HepG2 (cell line): ENCODE results near the gene TFDP1.

Experiments
- CBX5 ChIP-seq: sonication (generic); formaldehyde crosslinking; IDR thresholded peaks from 2 replicates; pipeline ENCODE4 v1.4.0; 2020; ENCODE audit warnings: missing genetic modification reagents, borderline replicate concordance
- GABPB1 ChIP-seq: IDR thresholded peaks from 2 replicates; pipeline ENCODE4 v1.6.1; 2016; ENCODE audit warnings: mild to moderate bottlenecking, missing genetic modification reagents, moderate library complexity, missing compliant biosample characterization
- JUN ChIP-seq: sonication (generic); formaldehyde crosslinking; IDR thresholded peaks from 2 replicates; pipeline ENCODE4 v1.4.0; 2020; ENCODE audit warnings: mild to moderate bottlenecking, missing genetic modification reagents
- MAFK ChIP-seq, 2 experiments: IDR thresholded peaks in 1 of 2; conservative IDR thresholded peaks in 1 of 2; 2 replicates each; pipeline ENCODE4 v1.6.1; 2011; ENCODE audit warnings: improper control_type of control experiment in 2 of 2, low read length in 2 of 2
- POGZ ChIP-seq: sonication (generic); formaldehyde crosslinking; IDR thresholded peaks from 2 replicates; pipeline ENCODE4 v1.4.0; 2020; ENCODE audit warnings: mild to moderate bottlenecking, missing genetic modification reagents
- POLR2AphosphoS5 ChIP-seq: IDR thresholded peaks from 2 replicates; pipeline ENCODE4 v1.6.1; 2012; ENCODE audit warnings: low read depth, low read length
- TBP ChIP-seq: sonication (generic); formaldehyde crosslinking; IDR thresholded peaks from 2 replicates; pipeline ENCODE4 v1.5.0; 2020; ENCODE audit warnings: missing genetic modification reagents
- ZEB1 ChIP-seq: IDR thresholded peaks from 2 replicates; pipeline ENCODE4 v1.6.1; 2012; ENCODE audit warnings: mild to moderate bottlenecking, low read depth, inconsistent platforms; ENCODE audit not compliant: insufficient replicate concordance
- ZSCAN12 ChIP-seq: sonication (generic); formaldehyde crosslinking; IDR thresholded peaks from 2 replicates; pipeline ENCODE4 v1.9.0; 2021; ENCODE audit warnings: mild to moderate bottlenecking, missing genetic modification reagents
- TF ChIP-seq, protein P1 (sequence below): sonication (generic); formaldehyde crosslinking; IDR thresholded peaks from 2 replicates; pipeline ENCODE4 v1.5.0; 2020; ENCODE audit warnings: mild to moderate bottlenecking, missing genetic modification reagents, moderate library complexity
- TF ChIP-seq, protein P2 (sequence below): sonication (generic); formaldehyde crosslinking; IDR thresholded peaks from 2 replicates; pipeline ENCODE4 v1.4.0; 2020; ENCODE audit warnings: missing genetic modification reagents
- TF ChIP-seq, protein P3 (sequence below): sonication (generic); formaldehyde crosslinking; IDR thresholded peaks from 2 replicates; pipeline ENCODE4 v1.4.0; 2020; ENCODE audit warnings: missing genetic modification reagents

DNA sequence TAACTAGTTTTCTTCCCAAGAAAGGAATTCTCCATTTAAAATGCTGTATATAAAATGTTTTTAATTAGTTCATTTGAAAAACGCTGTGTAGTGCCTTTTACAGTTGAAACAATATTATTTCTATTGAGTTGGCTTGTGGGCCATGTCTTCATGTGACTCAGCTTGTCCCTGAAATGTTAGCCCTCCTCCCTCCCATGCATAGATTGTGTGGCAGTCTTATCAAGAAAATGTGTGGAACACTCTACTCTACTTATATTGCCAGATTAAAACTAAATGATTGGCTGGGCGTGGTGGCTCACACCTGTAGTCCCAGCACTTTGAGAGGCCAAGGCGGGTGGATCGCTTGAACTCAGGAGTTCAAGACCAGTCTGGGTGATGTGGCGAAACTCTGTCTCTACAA lies 33.4 kb downstream of the TFDP1 start:
- TF ChIP-seq POGZ (CRISPR knock-in tag) (no peak), GABPB1 (CRISPR knock-in tag) (no peak), CBX5 (CRISPR knock-in tag) (no peak), ZSCAN12 (CRISPR knock-in tag) (no peak), POLR2AphosphoS5 (no peak), MAFK (conservative IDR thresholded peaks at IDR 0.05 in 1 of 2, IDR thresholded peaks at IDR 0.05 in 1 of 2; ENCODE audit: low read length in 2 of 2) (no peak), JUN (CRISPR knock-in tag) (no peak), TBP (CRISPR knock-in tag) (no peak), ZEB1 (no peak)
- TF ChIP-seq, protein P1, sequence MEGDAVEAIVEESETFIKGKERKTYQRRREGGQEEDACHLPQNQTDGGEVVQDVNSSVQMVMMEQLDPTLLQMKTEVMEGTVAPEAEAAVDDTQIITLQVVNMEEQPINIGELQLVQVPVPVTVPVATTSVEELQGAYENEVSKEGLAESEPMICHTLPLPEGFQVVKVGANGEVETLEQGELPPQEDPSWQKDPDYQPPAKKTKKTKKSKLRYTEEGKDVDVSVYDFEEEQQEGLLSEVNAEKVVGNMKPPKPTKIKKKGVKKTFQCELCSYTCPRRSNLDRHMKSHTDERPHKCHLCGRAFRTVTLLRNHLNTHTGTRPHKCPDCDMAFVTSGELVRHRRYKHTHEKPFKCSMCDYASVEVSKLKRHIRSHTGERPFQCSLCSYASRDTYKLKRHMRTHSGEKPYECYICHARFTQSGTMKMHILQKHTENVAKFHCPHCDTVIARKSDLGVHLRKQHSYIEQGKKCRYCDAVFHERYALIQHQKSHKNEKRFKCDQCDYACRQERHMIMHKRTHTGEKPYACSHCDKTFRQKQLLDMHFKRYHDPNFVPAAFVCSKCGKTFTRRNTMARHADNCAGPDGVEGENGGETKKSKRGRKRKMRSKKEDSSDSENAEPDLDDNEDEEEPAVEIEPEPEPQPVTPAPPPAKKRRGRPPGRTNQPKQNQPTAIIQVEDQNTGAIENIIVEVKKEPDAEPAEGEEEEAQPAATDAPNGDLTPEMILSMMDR (CRISPR knock-in tag): no peak
- TF ChIP-seq, protein P2, sequence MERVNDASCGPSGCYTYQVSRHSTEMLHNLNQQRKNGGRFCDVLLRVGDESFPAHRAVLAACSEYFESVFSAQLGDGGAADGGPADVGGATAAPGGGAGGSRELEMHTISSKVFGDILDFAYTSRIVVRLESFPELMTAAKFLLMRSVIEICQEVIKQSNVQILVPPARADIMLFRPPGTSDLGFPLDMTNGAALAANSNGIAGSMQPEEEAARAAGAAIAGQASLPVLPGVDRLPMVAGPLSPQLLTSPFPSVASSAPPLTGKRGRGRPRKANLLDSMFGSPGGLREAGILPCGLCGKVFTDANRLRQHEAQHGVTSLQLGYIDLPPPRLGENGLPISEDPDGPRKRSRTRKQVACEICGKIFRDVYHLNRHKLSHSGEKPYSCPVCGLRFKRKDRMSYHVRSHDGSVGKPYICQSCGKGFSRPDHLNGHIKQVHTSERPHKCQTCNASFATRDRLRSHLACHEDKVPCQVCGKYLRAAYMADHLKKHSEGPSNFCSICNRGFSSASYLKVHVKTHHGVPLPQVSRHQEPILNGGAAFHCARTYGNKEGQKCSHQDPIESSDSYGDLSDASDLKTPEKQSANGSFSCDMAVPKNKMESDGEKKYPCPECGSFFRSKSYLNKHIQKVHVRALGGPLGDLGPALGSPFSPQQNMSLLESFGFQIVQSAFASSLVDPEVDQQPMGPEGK (CRISPR knock-in tag): no peak
- TF ChIP-seq, protein P3, sequence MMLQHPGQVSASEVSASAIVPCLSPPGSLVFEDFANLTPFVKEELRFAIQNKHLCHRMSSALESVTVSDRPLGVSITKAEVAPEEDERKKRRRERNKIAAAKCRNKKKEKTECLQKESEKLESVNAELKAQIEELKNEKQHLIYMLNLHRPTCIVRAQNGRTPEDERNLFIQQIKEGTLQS (CRISPR knock-in tag): no peak
